ENCODE measurements around the gene PTPRN2. TPM values are rescaled to one million over a fixed set of nuclear protein-coding genes. Genes with fewer than 3 reads are reported as not detected.

The PTPRN2 gene
- total RNA-seq, 1 donor from 2014 or later = 15.4 TPM

DNA sequence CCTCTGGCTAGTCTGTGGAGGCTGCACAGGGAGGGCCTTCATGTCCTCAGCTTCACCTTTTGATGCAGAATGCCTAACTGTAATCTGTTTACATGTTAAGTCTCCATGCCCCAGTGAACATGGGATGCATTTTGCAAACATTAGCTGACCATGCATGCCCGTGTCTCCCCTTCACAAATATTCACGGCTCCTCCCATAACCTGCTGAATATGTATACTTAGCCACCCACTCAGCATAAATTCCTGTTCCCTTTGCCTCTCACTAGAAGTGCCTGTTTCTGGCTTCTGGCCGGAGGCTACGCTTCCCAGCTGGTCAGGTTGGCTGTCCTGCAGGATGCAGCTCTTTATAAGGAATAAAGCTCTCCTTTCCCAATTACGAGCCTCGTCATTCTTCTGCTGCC lies 698.1 kb downstream of the PTPRN2 start:
- TF ChIP-seq, protein P1, sequence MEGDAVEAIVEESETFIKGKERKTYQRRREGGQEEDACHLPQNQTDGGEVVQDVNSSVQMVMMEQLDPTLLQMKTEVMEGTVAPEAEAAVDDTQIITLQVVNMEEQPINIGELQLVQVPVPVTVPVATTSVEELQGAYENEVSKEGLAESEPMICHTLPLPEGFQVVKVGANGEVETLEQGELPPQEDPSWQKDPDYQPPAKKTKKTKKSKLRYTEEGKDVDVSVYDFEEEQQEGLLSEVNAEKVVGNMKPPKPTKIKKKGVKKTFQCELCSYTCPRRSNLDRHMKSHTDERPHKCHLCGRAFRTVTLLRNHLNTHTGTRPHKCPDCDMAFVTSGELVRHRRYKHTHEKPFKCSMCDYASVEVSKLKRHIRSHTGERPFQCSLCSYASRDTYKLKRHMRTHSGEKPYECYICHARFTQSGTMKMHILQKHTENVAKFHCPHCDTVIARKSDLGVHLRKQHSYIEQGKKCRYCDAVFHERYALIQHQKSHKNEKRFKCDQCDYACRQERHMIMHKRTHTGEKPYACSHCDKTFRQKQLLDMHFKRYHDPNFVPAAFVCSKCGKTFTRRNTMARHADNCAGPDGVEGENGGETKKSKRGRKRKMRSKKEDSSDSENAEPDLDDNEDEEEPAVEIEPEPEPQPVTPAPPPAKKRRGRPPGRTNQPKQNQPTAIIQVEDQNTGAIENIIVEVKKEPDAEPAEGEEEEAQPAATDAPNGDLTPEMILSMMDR (conservative IDR thresholded peaks at IDR 0.05) = no peak
- H3K27ac Mint-ChIP-seq = no peak overlapping the region
- no peak for DNase-seq (ENCODE audit: extremely low spot score, unreplicated experiment)
- H3K36me3 Mint-ChIP-seq = no peaks in the 10 kb centered on the region
- peaks cover 6% of the 10 kb centered on the region for H3K4me1 Mint-ChIP-seq (ENCODE audit: unreplicated experiment)
- no peaks in the 10 kb centered on the region for H3K9me3 Mint-ChIP-seq
- H3K4me3 Mint-ChIP-seq = no peak overlapping the region
- H3K27me3 Mint-ChIP-seq = peaks cover 9% of the 10 kb centered on the region

DNA sequence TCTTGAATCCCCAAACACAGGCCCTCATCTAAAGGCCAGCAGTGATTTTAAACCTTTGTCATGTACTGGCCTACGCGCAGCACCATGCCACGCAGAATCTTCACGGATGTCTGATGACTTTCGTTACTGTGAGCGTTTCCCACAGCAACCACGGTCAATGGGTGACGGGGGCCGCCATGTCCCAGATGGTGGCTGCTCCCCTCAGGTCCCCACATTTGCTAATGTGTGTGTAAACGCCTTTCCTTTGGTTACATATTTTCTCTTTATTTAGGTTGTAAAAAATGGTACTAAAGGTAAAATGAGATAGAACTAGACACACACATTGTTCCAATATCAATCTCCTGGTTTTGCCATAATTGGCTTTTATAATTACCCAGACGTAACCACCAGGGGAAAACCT lies 699.0 kb downstream of the PTPRN2 start:
- DNase-seq (ENCODE audit: extremely low spot score, unreplicated experiment) = no peak
- Mint-ChIP-seq H3K4me3 (no peak overlapping the region), H3K9me3 (no peaks in the 10 kb centered on the region), H3K27ac (no peak overlapping the region), H3K4me1 (ENCODE audit: unreplicated experiment) (peaks cover 6% of the 10 kb centered on the region), H3K27me3 (peaks cover 8% of the 10 kb centered on the region), H3K36me3 (no peaks in the 10 kb centered on the region)
- TF ChIP-seq, protein P1 (conservative IDR thresholded peaks at IDR 0.05) = no peak

DNA sequence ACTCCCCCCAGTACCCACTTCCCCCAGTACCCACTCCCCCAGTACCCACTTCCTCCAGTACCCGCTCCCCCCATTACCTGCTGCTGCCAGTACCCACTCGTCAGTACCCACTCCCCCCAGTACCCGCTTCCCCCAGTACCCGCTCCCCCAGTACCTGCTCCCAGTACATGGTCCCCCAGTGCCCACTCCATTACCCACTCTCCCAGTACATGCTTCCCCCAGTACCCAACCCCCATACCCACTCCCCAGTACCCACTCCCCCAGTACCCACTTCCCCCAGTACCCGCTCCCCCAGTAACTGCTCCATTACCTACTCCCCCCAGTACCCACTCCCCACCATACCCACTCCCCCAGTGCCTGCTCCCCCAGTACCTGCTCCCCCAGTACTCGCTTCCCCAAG lies 700.2 kb downstream of the PTPRN2 start:
- no peak overlapping the region for H3K4me3 Mint-ChIP-seq
- TF ChIP-seq, protein P1 (conservative IDR thresholded peaks at IDR 0.05) = no peak
- DNase-seq (ENCODE audit: extremely low spot score, unreplicated experiment) = no peak
- H3K27ac Mint-ChIP-seq = no peak overlapping the region
- no peaks in the 10 kb centered on the region for H3K27me3 Mint-ChIP-seq
- no peaks in the 10 kb centered on the region for H3K9me3 Mint-ChIP-seq
- no peaks in the 10 kb centered on the region for H3K36me3 Mint-ChIP-seq
- peaks cover 6% of the 10 kb centered on the region for H3K4me1 Mint-ChIP-seq (ENCODE audit: unreplicated experiment)

DNA sequence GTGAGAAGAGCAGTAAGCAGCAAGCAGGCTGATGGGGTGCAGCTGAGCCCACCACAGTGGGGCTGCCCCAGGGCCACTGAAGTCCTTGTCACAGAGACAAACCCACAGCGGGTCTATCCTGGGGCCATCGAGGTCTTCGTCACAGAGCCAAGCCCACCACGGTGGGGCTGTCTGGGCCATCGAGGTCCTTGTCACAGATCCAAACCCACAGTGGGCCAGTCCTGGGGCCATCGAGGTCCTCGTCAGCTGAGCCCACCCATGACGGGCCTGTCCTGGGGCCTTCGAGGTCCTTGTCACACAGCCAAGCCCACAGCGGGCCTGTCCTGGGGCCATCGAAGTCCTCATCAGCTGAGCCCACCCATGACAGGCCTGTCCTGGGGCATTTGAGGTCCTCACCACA lies 700.9 kb downstream of the PTPRN2 start:
- no peak overlapping the region for H3K27ac Mint-ChIP-seq
- H3K4me1 Mint-ChIP-seq (ENCODE audit: unreplicated experiment) = peaks cover 6% of the 10 kb centered on the region
- H3K9me3 Mint-ChIP-seq = no peaks in the 10 kb centered on the region
- TF ChIP-seq, protein P1 (conservative IDR thresholded peaks at IDR 0.05) = no peak
- no peak for DNase-seq (ENCODE audit: extremely low spot score, unreplicated experiment)
- H3K36me3 Mint-ChIP-seq = no peaks in the 10 kb centered on the region
- no peaks in the 10 kb centered on the region for H3K27me3 Mint-ChIP-seq
- no peak overlapping the region for H3K4me3 Mint-ChIP-seq

DNA sequence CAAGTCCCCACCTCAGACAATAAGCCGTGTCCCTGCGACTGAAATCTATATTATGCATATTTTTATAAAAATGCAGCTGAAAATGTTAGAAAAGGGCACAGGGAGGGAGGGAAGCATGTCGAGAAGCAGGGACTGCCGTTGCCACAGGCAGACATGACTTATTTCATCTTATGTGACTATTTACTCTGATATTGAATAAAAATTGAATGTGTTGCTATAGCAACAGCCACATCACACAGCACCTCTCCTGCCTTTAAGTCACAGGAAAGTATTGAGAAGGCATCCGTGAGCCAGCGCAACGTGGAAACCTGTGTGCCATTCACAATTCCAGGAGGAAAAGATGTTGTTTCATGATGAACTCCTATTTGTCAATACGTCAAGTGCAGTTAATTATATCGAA lies 701.4 kb downstream of the PTPRN2 start:
- Mint-ChIP-seq H3K4me3 (no peak overlapping the region), H3K36me3 (no peaks in the 10 kb centered on the region), H3K27ac (no peak overlapping the region), H3K27me3 (no peaks in the 10 kb centered on the region), H3K9me3 (no peaks in the 10 kb centered on the region), H3K4me1 (ENCODE audit: unreplicated experiment) (peaks cover 6% of the 10 kb centered on the region)
- DNase-seq (ENCODE audit: extremely low spot score, unreplicated experiment) = no peak
- TF ChIP-seq, protein P1 (conservative IDR thresholded peaks at IDR 0.05) = no peak

DNA sequence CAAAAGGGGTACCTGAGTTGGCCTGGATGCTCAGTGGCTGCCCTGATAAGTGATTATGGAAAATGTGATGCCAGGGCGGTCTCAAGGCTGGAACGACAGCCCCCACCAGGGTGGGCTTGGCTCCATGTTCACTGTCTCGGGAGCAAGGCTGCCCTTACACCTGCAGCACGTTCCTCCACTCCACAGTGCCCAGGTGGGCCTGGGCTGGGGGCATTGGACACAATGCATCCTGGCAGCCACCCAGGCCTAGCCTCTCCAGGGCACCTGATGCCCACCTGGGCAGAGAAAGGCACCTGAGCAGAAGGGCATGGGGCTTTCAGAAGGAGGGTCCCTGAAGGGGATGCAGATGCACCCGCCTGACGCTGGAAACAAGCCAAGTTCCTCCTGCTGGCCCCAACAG lies 702.5 kb downstream of the PTPRN2 start:
- no peak overlapping the region for H3K4me3 Mint-ChIP-seq
- peaks cover 4% of the 10 kb centered on the region for H3K36me3 Mint-ChIP-seq
- TF ChIP-seq, protein P1 (conservative IDR thresholded peaks at IDR 0.05) = no peak
- H3K27ac Mint-ChIP-seq = no peak overlapping the region
- DNase-seq (ENCODE audit: extremely low spot score, unreplicated experiment) = no peak
- no peaks in the 10 kb centered on the region for H3K27me3 Mint-ChIP-seq
- peaks cover 6% of the 10 kb centered on the region for H3K9me3 Mint-ChIP-seq
- peaks cover 6% of the 10 kb centered on the region for H3K4me1 Mint-ChIP-seq (ENCODE audit: unreplicated experiment)

All from type B pancreatic cell (in vitro differentiated cells).